Stimulated activated CD8-positive, alpha-beta memory T cell treated with anti-CD3 and anti-CD28 coated beads, Interleukin-15, amount 100 ng/mL, for 48 hours (primary cell): Measurements from ENCODE around the gene LEFTY2.
"Not testable (repeated sequence)": the region's sequence is repeated elsewhere in the genome, so short reads cannot be mapped to it uniquely, and the experiment has no call there.

ENCODE experiments used
- DNase-seq, 2 donors: peaks; one replicate each; pipeline ENCODE4 v3.0.0-alpha.2; 2020; ENCODE audit warnings: low read depth in 2 of 2

The LEFTY2 gene

GRCh38 chr1:225953315-225953714 is 12.3 kb upstream of the LEFTY2 start:
- no peak for DNase-seq

- no peak for DNase-seq
Measured at GRCh38 chr1:225950905-225951497, 10.0 kb upstream of the LEFTY2 start.

GRCh38 chr1:225949041-225949440 is 8.0 kb upstream of the LEFTY2 start:
- DNase-seq = no peak

GRCh38 chr1:225946803-225947202 is 5.8 kb upstream of the LEFTY2 start:
- no peak for DNase-seq

- no peak for DNase-seq
Measured at GRCh38 chr1:225946082-225946620, 5.1 kb upstream of the LEFTY2 start.

- DNase-seq = no peak
Measured at GRCh38 chr1:225945564-225945963, 4.5 kb upstream of the LEFTY2 start.

GRCh38 chr1:225944951-225945350 is 3.9 kb upstream of the LEFTY2 start:
- no peak for DNase-seq

- DNase-seq = no peak
Measured at GRCh38 chr1:225944387-225944786, 3.4 kb upstream of the LEFTY2 start.

GRCh38 chr1:225943582-225943981 is 2.6 kb upstream of the LEFTY2 start:
- no peak for DNase-seq

- DNase-seq = no peak
Measured at GRCh38 chr1:225942574-225942973, 1.6 kb upstream of the LEFTY2 start.

GRCh38 chr1:225941942-225942222 is 862 bp upstream of the LEFTY2 start:
- no peak for DNase-seq

GRCh38 chr1:225940385-225941151 is 452 bp downstream of the LEFTY2 start:
- no peak for DNase-seq

- DNase-seq = not testable (repeated sequence)
Measured at GRCh38 chr1:225939939-225940310, 1.1 kb downstream of the LEFTY2 start.

GRCh38 chr1:225939097-225939938 is 1.7 kb downstream of the LEFTY2 start:
- DNase-seq = not testable (repeated sequence)

- DNase-seq = no peak
Measured at GRCh38 chr1:225937048-225937968, 3.7 kb downstream of the LEFTY2 start.

- no peak for DNase-seq
Measured at GRCh38 chr1:225936523-225936922, 4.5 kb downstream of the LEFTY2 start.

- DNase-seq = not testable (repeated sequence)
Measured at GRCh38 chr1:225936086-225936485, 4.9 kb downstream of the LEFTY2 start.

GRCh38 chr1:225934711-225935110 is 6.3 kb downstream of the LEFTY2 start:
- DNase-seq = no peak

- no peak for DNase-seq
Measured at GRCh38 chr1:225933072-225933471, 7.9 kb downstream of the LEFTY2 start.

- DNase-seq = no peak
Measured at GRCh38 chr1:225931270-225932136, 9.5 kb downstream of the LEFTY2 start.

- DNase-seq = no peak
Measured at GRCh38 chr1:225930566-225930965, 10.5 kb downstream of the LEFTY2 start.
